GM12878 (cell line): ENCODE data around the gene VGLL4. TPM values are rescaled to one million over a fixed set of nuclear protein-coding genes. Genes with fewer than 3 reads are reported as not detected.

Source experiments
- ATAC-seq: fragments of 200-7000 bp; cut with Tn5 transposase; 3 replicates; pipeline ENCODE4 v1.9.1; 2020; ENCODE audit warnings: mild to moderate bottlenecking, moderate library complexity
- BruUV-seq: library from RNA; stranded (reverse); fragments of 400-500 nt; replicated peaks from 2 replicates; lab custom pipeline; 2021; lab: Mats Ljungman, UMichigan
- CTCF ChIA-PET: fragments of 300-600 bp; sonication (Branson Sonifier 250); formaldehyde crosslinking; extraction: SDS; loops from one replicate; lab custom pipeline; 2021; ENCODE audit warnings: inconsistent platforms; lab: Yijun Ruan, JAX
- POLR2A ChIA-PET: fragments of 350-600 bp; formaldehyde crosslinking; extraction: SDS; loops from one replicate; lab custom pipeline; 2021; ENCODE audit warnings: inconsistent platforms; lab: Charles Lee
- RAD21 ChIA-PET: fragments of 300-600 bp; sonication (Branson Sonifier 250); formaldehyde crosslinking; loops from one replicate; lab custom pipeline; 2023; ENCODE audit warnings: antibody characterized with exemption; ENCODE audit not compliant: unreplicated experiment; lab: Charles Lee
- SMC1A ChIA-PET: fragments of 300-600 bp; sonication (Branson Sonifier 250); formaldehyde crosslinking; loops from one replicate; lab custom pipeline; 2023; ENCODE audit not compliant: unreplicated experiment, uncharacterized antibody; lab: Charles Lee
- DNase-seq: peaks from one replicate; pipeline ENCODE4 v3.0.0-alpha.2; 2011; ENCODE audit warnings: low read depth, low spot score
- FAIRE-seq: peaks from 3 replicates; lab custom pipeline; 2011; peaks lifted over from hg19 to GRCh38; lab: Jason Lieb, UNC
- H2AFZ ChIP-seq: 2 replicates; pipeline ENCODE4 v1.6.0; 2011; ENCODE audit warnings: low read depth, low read length, control low read depth; ENCODE audit not compliant: control insufficient read depth
- H3K27ac ChIP-seq: 2 replicates; pipeline ENCODE4 v1.5.1; 2011; ENCODE audit warnings: control low read depth; ENCODE audit not compliant: control insufficient read depth, insufficient read depth
- H3K27me3 ChIP-seq, 2 experiments: replicated peaks in 1 of 2; 2 replicates each; pipeline versions ENCODE4 v1.6.0 to v1.6.1; 2011; ENCODE audit warnings: low read length in 1 of 2; ENCODE audit not compliant: control insufficient read depth in 2 of 2, insufficient read depth in 2 of 2
- H3K36me3 ChIP-seq, 2 experiments: 2 replicates each; pipeline ENCODE4 v1.5.1; 2011; ENCODE audit warnings: low read length in 1 of 2; ENCODE audit not compliant: control insufficient read depth in 2 of 2, insufficient read depth in 2 of 2
- H3K4me1 ChIP-seq: 2 replicates; pipeline ENCODE4 v1.6.1; 2011; ENCODE audit warnings: mild to moderate bottlenecking, low read length, moderate library complexity, mixed read lengths; ENCODE audit not compliant: control insufficient read depth, insufficient read depth
- H3K4me2 ChIP-seq: 2 replicates; pipeline ENCODE4 v1.6.0; 2011; ENCODE audit warnings: control low read depth; ENCODE audit not compliant: control insufficient read depth, insufficient read depth
- H3K4me3 ChIP-seq: fragments of 200-600 bp; sonication (generic); 2 replicates; pipeline ENCODE4 v1.5.1; 2016
- H3K79me2 ChIP-seq: 2 replicates; pipeline ENCODE4 v1.6.0; 2011; ENCODE audit warnings: low read length; ENCODE audit not compliant: control insufficient read depth, insufficient read depth
- H3K9ac ChIP-seq: 2 replicates; pipeline ENCODE4 v1.8.0; 2011; ENCODE audit warnings: low read length, control low read depth, mixed read lengths; ENCODE audit not compliant: control insufficient read depth, insufficient read depth
- H3K9me3 ChIP-seq: replicated peaks from 3 replicates; pipeline ENCODE4 v1.5.1; 2011; ENCODE audit warnings: mild to moderate bottlenecking, low read length; ENCODE audit not compliant: control insufficient read depth, insufficient read depth
- H4K20me1 ChIP-seq: 2 replicates; pipeline ENCODE4 v1.6.0; 2011; ENCODE audit not compliant: control insufficient read depth, insufficient read depth
- BCL3 ChIP-seq: IDR thresholded peaks from 2 replicates; pipeline ENCODE4 v1.6.1; 2011; ENCODE audit warnings: borderline replicate concordance, low read depth, mild to moderate bottlenecking, moderate library complexity, low read length; ENCODE audit not compliant: insufficient read depth, poor library complexity, severe bottlenecking
- BCLAF1 ChIP-seq: fragments of 450-650 bp; IDR thresholded peaks from 2 replicates; pipeline ENCODE4 v1.6.1; 2017; ENCODE audit warnings: antibody characterized with exemption, mild to moderate bottlenecking, moderate library complexity
- CREB1 ChIP-seq: IDR thresholded peaks from 2 replicates; pipeline ENCODE4 v1.6.1; 2012; ENCODE audit warnings: low read depth, mild to moderate bottlenecking, inconsistent platforms
- ETV6 ChIP-seq, 2 experiments: fragments of 450-650 bp in 1 of 2; IDR thresholded peaks in 1 of 2; conservative IDR thresholded peaks in 1 of 2; 2 replicates each; pipeline ENCODE4 v1.6.1; 2014; ENCODE audit warnings: antibody characterized with exemption in 1 of 2, borderline replicate concordance in 1 of 2, low read depth in 1 of 2, mild to moderate bottlenecking in 1 of 2, moderate library complexity in 1 of 2
- IKZF1 ChIP-seq: fragments of 450-650 bp; conservative IDR thresholded peaks from 2 replicates; pipeline ENCODE4 v1.6.1; 2017; ENCODE audit warnings: antibody characterized with exemption, mild to moderate bottlenecking
- IKZF2 ChIP-seq, 2 experiments: fragments of 450-650 bp; IDR thresholded peaks; 2 replicates each; pipeline ENCODE4 v1.6.1; 2017; ENCODE audit warnings: mild to moderate bottlenecking in 2 of 2, moderate library complexity in 2 of 2
- KLF5 ChIP-seq: fragments of 450-650 bp; IDR thresholded peaks from 2 replicates; pipeline ENCODE4 v1.6.1; 2014; ENCODE audit warnings: mild to moderate bottlenecking; ENCODE audit not compliant: partially characterized antibody
- MTA2 ChIP-seq: fragments of 450-650 bp; IDR thresholded peaks from 2 replicates; pipeline ENCODE4 v1.6.1; 2016; ENCODE audit warnings: low read depth, mild to moderate bottlenecking, moderate library complexity
- NBN ChIP-seq: fragments of 450-650 bp; IDR thresholded peaks from 2 replicates; pipeline ENCODE4 v1.6.1; 2016
- NR2F1 ChIP-seq: fragments of 450-650 bp; conservative IDR thresholded peaks from 2 replicates; pipeline ENCODE4 v1.6.1; 2017; ENCODE audit warnings: mild to moderate bottlenecking
- RAD21 ChIP-seq: IDR thresholded peaks from 2 replicates; pipeline ENCODE4 v1.6.1; 2011; ENCODE audit warnings: mild to moderate bottlenecking, low read depth, low read length, moderate library complexity; ENCODE audit not compliant: insufficient read depth
- SPI1 ChIP-seq: IDR thresholded peaks from 2 replicates; pipeline ENCODE4 v1.6.1; 2011; ENCODE audit warnings: low read depth, mild to moderate bottlenecking, low read length, moderate library complexity, borderline replicate concordance; ENCODE audit not compliant: insufficient read depth
- ZNF687 ChIP-seq: fragments of 450-650 bp; IDR thresholded peaks from 2 replicates; pipeline ENCODE4 v1.6.1; 2017; ENCODE audit warnings: mild to moderate bottlenecking, moderate library complexity
- ZZZ3 ChIP-seq: IDR thresholded peaks from 2 replicates; pipeline ENCODE4 v1.6.1; 2011; ENCODE audit warnings: low read depth; ENCODE audit not compliant: control insufficient read depth, insufficient read length
- WGBS: methylation state at CpG from one replicate; pipeline ENCODE4 v1.1.6; 2016; ENCODE audit warnings: low lambda C conversion rate; ENCODE audit not compliant: insufficient replicate concordance, insufficient coverage; ENCODE audit errors: missing lambda C conversion rate; 5-methylcytosine and 5-hydroxymethylcytosine counted together
- in situ Hi-C: fragments of 300-500 bp; cut with MboI; formaldehyde crosslinking; loops from 9 replicates; pipeline ENCODE4 v1.14.3; 2018; ENCODE audit warnings: mixed read lengths
- intact Hi-C: fragments of 100-400 bp; cut with micrococcal nuclease; formaldehyde crosslinking; loops from one replicate; pipeline ENCODE4 v1.14.2; 2022; ENCODE audit not compliant: unreplicated experiment
- polyA plus RNA-seq, 11 experiments: library from polyadenylated mRNA; depleted of rRNA in 4 of 11; unstranded in 6 of 11; stranded (reverse) in 5 of 11; fragments of >200 nt; fragmentation: Nextera tagmentation in 4 of 11; fragmentation: Illumina TruSeq in 1 of 11; extraction: Ambion mirVana in 4 of 11; extraction: Trizol in 1 of 11; gene quantifications; 1 replicate in 1 of 11; 2 replicates in 10 of 11; pipeline versions ENCODE4 v1.2.1 to v1.2.3, GENCODE V29; 2011 to 2016; ENCODE audit warnings: inconsistent platforms in 2 of 11, missing spikeins in 2 of 11, low read depth in 1 of 11
- total RNA-seq, 4 experiments: library from RNA; depleted of rRNA in 3 of 4; stranded (reverse); fragments of >200 nt in 3 of 4; fragmentation: Illumina TruSeq in 1 of 4; extraction: Trizol in 1 of 4; gene quantifications; 2 replicates each; pipeline versions ENCODE4 v1.2.1 to v1.2.3, GENCODE V29; 2013 to 2021

The VGLL4 gene
- total and polyA plus RNA-seq, 10 of the 15 experiments (the other 5 are each of a cell fraction or from before 2014, with no cell fraction given), result 0.44 to 38.1 (median 16.1) TPM

DNA sequence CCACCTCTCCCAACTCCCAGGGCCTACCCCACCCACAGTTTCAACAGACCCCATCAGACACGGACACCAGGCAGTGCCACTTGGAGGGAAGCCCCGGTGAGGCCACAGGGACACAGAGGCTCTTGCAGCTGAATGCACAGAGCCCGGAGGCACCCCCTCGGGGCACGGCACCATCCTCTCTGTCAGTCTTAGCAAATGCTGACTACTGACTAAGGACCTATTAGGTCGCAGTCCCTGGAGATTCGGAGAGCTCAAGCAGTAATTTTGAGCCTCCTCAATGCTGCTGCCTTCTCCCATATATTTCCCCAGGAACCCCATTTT lies 79.9 kb downstream of the VGLL4 start (continued):
- TF ChIP-seq ZNF687, result no peak
- TF ChIP-seq KLF5, result no peak
- TF ChIP-seq SPI1, result no peak
- TF ChIP-seq NR2F1, result no peak
- no peak for TF ChIP-seq MTA2
- TF ChIP-seq, all 136 proteins: peak for 0

GRCh38 chr3:11563159-11563864 lies 80.4 kb downstream of the VGLL4 start:
- ATAC-seq (no peak), DNase-seq (no peak), FAIRE-seq (no peak)
- SMC1A ChIA-PET, result no interaction called here
- in situ Hi-C loops (no loop called here), intact Hi-C loops (no loop called here)
- Histone ChIP-seq H3K27ac (no peak overlapping the region), H3K4me2 (no peak overlapping the region), H3K9ac (no peak overlapping the region), H2AFZ (no peak overlapping the region), H3K9me3 (no peaks in the 10 kb centered on the region), H3K4me1 (no peaks in the 10 kb centered on the region), H3K36me3 (peaks cover 11 to 38% of the 10 kb centered on the region in 2 experiments; a peak in 3 of 4 replicates), H4K20me1 (no peaks in the 10 kb centered on the region; the same call in 1 of the 2 replicates), H3K79me2 (peaks cover 1% of the 10 kb centered on the region), H3K4me3 (no peak overlapping the region), H3K27me3 (no peaks in the 10 kb centered on the region)
- TSS peak; percentile 49 for BruUV-seq
- POLR2A ChIA-PET, result no interaction called here
- WGBS, result 97% methylated on average over 16 of the region's 16 CpGs
- CTCF ChIA-PET, result no interaction called here
- RAD21 ChIA-PET, result no interaction called here
- no peak for TF ChIP-seq BCLAF1
- no peak for TF ChIP-seq NBN
- TF ChIP-seq ETV6 (conservative IDR thresholded peaks at IDR 0.05 in 1 of 2, IDR thresholded peaks at IDR 0.05 in 1 of 2; ENCODE audit: borderline replicate concordance in 1 of 2, low read depth in 1 of 2), result no peak
- no peak for TF ChIP-seq CREB1
- TF ChIP-seq IKZF2 (IDR thresholded peaks at IDR 0.05), result no peak
- TF ChIP-seq ZZZ3, result no peak
- no peak for TF ChIP-seq BCL3
- TF ChIP-seq RAD21, result no peak
- TF ChIP-seq IKZF1, result no peak
